Measurements from ENCODE around the gene FEM1B. TPM values are rescaled to one million over a fixed set of nuclear protein-coding genes. Genes with fewer than 3 reads are reported as not detected.
A peak's percentile ranks its signal among the peaks of the same experiment; 100 is the strongest.

FEM1B gene
- total RNA-seq, 1 experiment from 2014 or later = 70.2 TPM

DNA sequence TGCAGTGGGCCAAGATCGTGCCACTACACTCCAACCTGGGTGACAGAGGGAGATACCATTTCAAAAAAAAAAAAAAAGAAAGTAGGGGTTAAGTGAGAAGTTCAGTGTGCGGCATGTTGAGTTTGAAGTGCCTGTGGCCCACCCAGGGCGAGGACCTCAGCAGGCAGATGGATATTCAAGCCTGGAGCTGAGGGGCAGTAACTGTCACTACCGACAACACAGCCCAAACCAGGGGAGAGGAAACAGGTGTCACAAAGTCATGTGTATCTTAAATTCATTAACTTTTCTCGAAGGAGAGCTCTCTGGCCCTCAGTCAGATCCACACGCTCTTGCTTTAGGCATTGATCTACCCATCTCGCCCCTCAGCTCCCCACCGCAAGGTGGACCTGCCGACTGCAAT is 45.3 kb downstream of the FEM1B start:
- CTCF ChIA-PET = no interaction called here
- Mint-ChIP-seq H3K9me3 (ENCODE audit: unreplicated experiment) (no peaks in the 10 kb centered on the region), H3K27ac (ENCODE audit: low read depth, unreplicated experiment) (no peak overlapping the region), H3K36me3 (ENCODE audit: insufficient read depth, unreplicated experiment) (peaks cover 5% of the 10 kb centered on the region), H3K4me3 (ENCODE audit: unreplicated experiment) (no peak overlapping the region), H3K27me3 (ENCODE audit: insufficient read depth, unreplicated experiment) (peaks cover 12% of the 10 kb centered on the region), H3K4me1 (ENCODE audit: insufficient read depth, unreplicated experiment) (no peaks in the 10 kb centered on the region)
- TF ChIP-seq, protein P1, sequence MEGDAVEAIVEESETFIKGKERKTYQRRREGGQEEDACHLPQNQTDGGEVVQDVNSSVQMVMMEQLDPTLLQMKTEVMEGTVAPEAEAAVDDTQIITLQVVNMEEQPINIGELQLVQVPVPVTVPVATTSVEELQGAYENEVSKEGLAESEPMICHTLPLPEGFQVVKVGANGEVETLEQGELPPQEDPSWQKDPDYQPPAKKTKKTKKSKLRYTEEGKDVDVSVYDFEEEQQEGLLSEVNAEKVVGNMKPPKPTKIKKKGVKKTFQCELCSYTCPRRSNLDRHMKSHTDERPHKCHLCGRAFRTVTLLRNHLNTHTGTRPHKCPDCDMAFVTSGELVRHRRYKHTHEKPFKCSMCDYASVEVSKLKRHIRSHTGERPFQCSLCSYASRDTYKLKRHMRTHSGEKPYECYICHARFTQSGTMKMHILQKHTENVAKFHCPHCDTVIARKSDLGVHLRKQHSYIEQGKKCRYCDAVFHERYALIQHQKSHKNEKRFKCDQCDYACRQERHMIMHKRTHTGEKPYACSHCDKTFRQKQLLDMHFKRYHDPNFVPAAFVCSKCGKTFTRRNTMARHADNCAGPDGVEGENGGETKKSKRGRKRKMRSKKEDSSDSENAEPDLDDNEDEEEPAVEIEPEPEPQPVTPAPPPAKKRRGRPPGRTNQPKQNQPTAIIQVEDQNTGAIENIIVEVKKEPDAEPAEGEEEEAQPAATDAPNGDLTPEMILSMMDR (IDR thresholded peaks at IDR 0.05; ENCODE audit: unreplicated experiment) = no peak
- BruUV-seq (replicated peaks) = no TSS peak
- intact Hi-C loops (cut with micrococcal nuclease) = no loop called here
- DNase-seq (ENCODE audit: unreplicated experiment) = no peak
- POLR2A ChIA-PET = interaction anchor here (0.7 kb wide), 1 partner anchor 192 kb away, joined by 3 read pairs; no protein-coding TSS in a partner anchor

DNA sequence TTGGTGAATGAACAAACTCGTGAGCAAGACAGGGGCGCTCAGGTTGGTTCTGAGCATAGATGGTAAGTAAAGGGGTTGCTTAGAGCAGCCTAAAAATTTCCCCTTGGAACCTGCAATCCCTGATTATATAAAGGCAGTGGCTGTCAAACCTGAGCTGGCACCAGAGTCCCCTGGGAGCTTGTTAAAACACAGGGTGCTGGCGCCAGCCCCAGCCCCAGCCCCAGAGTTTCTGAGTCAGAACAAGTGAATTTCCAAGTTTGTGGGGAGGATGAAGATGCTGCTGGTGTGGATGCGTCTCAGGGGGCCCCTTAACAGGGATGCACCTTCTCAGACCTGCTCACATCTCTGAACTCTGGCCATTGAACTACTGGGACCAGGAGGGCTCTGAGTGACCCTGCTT is 48.2 kb downstream of the FEM1B start:
- Mint-ChIP-seq H3K9me3 (ENCODE audit: unreplicated experiment) (no peaks in the 10 kb centered on the region), H3K4me1 (ENCODE audit: insufficient read depth, unreplicated experiment) (no peaks in the 10 kb centered on the region), H3K27me3 (ENCODE audit: insufficient read depth, unreplicated experiment) (peaks cover 17% of the 10 kb centered on the region), H3K4me3 (ENCODE audit: unreplicated experiment) (no peak overlapping the region), H3K36me3 (ENCODE audit: insufficient read depth, unreplicated experiment) (peaks cover 5% of the 10 kb centered on the region), H3K27ac (ENCODE audit: low read depth, unreplicated experiment) (no peak overlapping the region)
- BruUV-seq (replicated peaks) = no TSS peak
- ChIA-PET CTCF (interaction anchor here (0.5 kb wide), 1 partner anchor 59 kb away, joined by 3 read pairs; no protein-coding TSS in a partner anchor), POLR2A (no interaction called here)
- TF ChIP-seq, protein P1 (IDR thresholded peaks at IDR 0.05; ENCODE audit: unreplicated experiment) = no peak
- DNase-seq (ENCODE audit: unreplicated experiment) = peak; percentile 32
- intact Hi-C loops (cut with micrococcal nuclease) = no loop called here

DNA sequence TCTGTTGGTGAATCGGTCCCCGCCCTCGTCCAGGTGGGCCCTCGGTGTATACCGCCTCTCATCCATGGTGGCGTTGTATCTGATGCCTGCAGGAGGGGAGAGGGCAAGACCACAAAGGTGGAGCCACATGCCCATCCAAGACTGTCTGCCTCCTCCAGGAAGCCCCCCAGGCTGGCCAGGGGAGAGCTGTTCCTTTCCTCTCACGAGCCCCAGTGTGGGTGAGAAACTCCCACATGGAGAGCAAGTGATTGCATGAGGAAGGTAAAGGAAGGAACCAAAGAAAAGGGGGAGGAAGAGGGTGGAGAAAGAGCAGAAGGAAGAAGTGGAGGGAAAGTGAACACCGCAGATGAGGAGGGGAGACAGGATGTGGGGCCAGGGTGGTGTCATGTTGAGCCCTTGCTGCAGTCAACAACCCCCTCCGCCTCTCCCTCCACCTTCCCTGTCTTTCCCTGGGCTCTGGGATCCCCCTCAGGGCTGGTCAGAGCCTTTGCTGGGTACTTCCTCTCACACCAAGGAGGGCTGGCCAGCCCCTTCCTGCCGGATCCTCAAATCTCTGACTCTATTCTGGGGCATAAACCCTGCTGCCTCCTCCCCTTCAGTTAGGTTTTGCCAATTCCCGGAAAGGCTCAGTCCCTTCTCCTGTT is 49.3 kb downstream of the FEM1B start:
- Mint-ChIP-seq H3K27me3 (ENCODE audit: insufficient read depth, unreplicated experiment) (peaks cover 17% of the 10 kb centered on the region), H3K36me3 (ENCODE audit: insufficient read depth, unreplicated experiment) (peaks cover 5% of the 10 kb centered on the region), H3K9me3 (ENCODE audit: unreplicated experiment) (no peaks in the 10 kb centered on the region), H3K27ac (ENCODE audit: low read depth, unreplicated experiment) (no peak overlapping the region), H3K4me3 (ENCODE audit: unreplicated experiment) (no peak overlapping the region), H3K4me1 (ENCODE audit: insufficient read depth, unreplicated experiment) (no peaks in the 10 kb centered on the region)
- TF ChIP-seq, protein P1 (IDR thresholded peaks at IDR 0.05; ENCODE audit: unreplicated experiment) = no peak
- ChIA-PET POLR2A (no interaction called here), CTCF (no interaction called here)
- intact Hi-C loops (cut with micrococcal nuclease) = no loop called here
- no peak for DNase-seq (ENCODE audit: unreplicated experiment)
- BruUV-seq (replicated peaks) = no TSS peak

DNA sequence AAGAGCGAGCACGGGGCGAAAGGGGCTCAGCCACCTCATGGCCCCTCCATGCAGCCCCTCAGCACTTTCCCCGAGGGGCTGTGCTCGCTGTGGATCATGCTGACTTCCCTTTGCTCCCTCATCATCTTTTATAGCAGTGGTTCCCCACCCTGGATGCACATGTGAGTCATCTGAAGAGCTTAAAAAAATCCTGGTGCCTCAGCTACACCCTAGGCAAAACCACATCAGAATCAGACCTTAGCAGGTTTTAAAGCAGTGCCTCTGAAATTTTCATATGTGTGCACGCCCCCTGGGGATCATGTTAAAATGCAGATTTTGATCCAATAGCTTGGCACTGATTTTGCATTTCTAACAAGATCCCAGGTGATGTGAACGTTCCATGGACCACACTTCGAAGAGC is 50.9 kb downstream of the FEM1B start:
- Mint-ChIP-seq H3K27ac (ENCODE audit: low read depth, unreplicated experiment) (no peak overlapping the region), H3K36me3 (ENCODE audit: insufficient read depth, unreplicated experiment) (no peaks in the 10 kb centered on the region), H3K4me1 (ENCODE audit: insufficient read depth, unreplicated experiment) (peaks cover under 1% of the 10 kb centered on the region), H3K27me3 (ENCODE audit: insufficient read depth, unreplicated experiment) (peaks cover 17% of the 10 kb centered on the region), H3K4me3 (ENCODE audit: unreplicated experiment) (no peak overlapping the region), H3K9me3 (ENCODE audit: unreplicated experiment) (no peaks in the 10 kb centered on the region)
- DNase-seq (ENCODE audit: unreplicated experiment) = no peak
- intact Hi-C loops (cut with micrococcal nuclease) = no loop called here
- TF ChIP-seq, protein P1 (IDR thresholded peaks at IDR 0.05; ENCODE audit: unreplicated experiment) = no peak
- no TSS peak for BruUV-seq (replicated peaks)
- ChIA-PET CTCF (no interaction called here), POLR2A (no interaction called here)
